GM21576 (cell line): ENCODE results near the gene CRHR2.
A peak's percentile ranks its signal among the peaks of the same experiment; 100 is the strongest.
"Not testable (repeated sequence)": the region's sequence is repeated elsewhere in the genome, so short reads cannot be mapped to it uniquely, and the experiment has no call there.

Experiments
- ATAC-seq: cut with Tn5 transposase; IDR thresholded peaks from one replicate; pipeline ENCODE4 v1.9.1; 2021; ENCODE audit warnings: mild to moderate bottlenecking, moderate library complexity; ENCODE audit not compliant: unreplicated experiment

Gene CRHR2

GRCh38 chr7:30682212-30683083 lies at the start of gene CRHR2:
TSS of gene CRHR2 (minus strand) at chr7:30682456. CDS start at chr7:30682280, 176 bp downstream.
- no peak for ATAC-seq

GRCh38 chr7:30731581-30731980 lies 49.3 kb upstream of the CRHR2 start:
- no peak for ATAC-seq

DNA sequence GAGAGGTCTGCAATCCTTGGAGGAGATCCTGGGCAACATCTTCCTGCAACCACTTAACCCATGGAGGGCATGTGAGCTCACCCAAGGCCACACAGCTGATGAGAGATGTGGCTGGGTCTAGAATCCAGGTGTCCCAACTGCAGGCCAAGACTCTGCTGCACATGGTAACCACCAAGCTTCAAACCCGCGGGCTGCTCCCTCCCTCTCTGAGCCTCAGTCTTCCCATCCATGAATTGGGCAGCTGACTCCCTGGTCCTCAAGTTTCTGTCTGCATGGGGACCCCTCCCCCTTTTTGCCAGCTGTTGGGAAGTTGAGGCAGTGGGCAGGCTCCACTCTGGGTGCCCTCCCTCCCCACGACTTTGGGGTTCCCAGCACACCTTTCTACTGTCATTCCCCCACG lies 48.7 kb upstream of the CRHR2 start:
- ATAC-seq, result no peak

DNA sequence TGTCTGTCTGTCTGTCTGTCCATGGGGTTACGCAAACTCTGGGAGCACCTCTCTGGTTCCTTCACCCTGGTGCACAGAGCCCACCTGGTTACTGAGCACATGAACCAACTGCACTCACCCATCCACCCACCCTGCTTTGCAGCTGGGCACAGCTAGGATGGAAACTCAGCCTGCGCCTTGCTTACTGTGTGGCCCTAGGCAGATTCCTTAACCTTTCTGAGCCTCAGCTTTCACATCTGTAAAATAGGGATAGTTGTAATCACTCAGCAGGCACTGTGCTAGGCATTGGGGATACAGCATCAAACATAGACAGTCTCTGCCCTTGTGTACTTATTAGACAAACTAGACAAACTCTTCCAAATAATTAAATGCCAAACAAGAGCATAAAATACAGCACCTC lies 47.8 kb upstream of the CRHR2 start:
- ATAC-seq, result no peak

GRCh38 chr7:30729642-30730041 lies 47.4 kb upstream of the CRHR2 start:
- no peak for ATAC-seq

DNA sequence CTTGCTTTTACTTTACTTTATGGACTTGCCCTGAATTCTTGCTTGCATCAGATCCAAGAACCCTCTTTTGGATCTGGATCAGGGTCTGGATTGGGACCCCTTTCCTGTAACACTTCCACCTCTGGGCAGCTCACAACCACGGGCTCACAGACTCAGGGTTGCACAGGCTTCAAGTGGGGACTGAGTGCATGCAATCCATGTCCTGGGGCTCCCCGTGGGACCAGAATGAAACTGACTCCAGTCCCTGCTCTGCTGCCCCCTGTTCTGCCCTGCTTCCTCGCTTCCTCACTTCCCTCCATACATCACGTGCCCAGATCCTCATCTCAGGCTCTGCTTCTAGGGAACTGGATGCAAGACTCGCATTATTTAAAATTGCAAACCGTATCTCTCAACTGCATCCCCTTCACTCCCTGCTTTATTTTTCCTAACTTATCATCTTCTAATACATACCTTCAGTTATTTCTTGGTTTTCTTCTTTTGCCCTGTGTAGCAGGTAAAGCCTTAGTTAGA lies 46.4 kb upstream of the CRHR2 start:
- no peak for ATAC-seq

DNA sequence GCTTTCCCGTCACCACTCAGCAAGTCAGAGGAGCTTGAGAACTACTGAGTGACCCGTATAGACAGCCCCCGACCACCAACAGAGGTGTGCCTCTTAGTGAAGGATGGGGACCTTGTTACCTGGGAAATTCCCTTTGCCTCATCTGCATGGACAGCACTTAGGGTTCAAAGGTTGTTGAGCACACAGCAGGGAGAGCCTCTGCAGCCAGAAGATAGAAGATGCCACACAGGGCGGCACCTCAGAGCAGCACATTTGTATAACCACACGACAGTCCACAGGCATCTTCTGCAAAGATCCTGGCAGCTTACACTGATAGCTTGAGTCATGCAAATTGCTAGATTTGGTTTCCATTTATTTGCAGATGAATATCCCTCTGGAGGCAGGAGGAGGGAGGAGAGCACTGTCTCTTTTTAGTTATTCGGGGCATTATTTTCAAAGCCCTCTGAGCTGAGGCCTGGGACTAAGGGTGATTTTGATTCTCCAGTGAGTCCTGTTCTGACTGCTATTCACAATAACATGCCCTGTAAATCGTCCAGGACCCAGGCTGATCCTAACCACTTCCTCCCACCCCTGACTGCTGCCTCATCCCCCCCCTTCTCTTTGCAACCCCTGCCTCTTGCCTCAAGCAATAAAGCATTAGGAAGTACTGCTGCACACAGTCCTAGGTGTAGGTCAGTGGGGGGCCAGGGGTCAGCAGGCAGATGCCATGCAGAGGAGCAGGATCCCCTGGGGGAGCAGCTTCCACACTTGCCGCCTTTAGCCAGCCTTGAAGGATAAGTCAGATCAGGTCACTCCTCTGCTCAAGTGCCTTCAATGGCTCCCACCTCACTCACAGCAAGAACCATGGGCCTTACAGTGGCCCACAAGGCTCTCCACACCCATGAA lies 45.0 kb upstream of the CRHR2 start:
- peak; percentile 54 for ATAC-seq

GRCh38 chr7:30726296-30727006 lies 44.2 kb upstream of the CRHR2 start:
- no peak for ATAC-seq

- no peak for ATAC-seq
Measured at GRCh38 chr7:30723776-30724175, 41.5 kb upstream of the CRHR2 start.

DNA sequence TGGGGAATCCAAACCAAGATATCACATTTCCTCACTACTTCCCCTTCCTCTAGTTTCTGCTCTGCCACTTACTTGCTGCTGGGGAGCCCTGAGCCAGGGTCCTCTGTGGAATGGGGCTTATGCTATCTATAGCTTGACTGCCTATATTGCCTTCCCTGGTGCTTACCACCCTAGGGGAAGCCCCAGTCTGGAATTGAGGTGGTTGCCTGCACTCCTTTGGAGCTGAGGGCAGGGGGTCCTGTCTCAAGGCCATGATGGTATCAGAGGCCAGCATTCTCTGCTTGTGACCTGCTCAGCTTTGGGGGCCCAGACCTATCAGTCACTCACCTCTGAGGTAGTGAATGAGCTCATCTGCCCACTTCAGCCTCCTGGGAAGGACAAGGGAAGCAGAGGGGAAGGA lies 40.4 kb upstream of the CRHR2 start:
- no peak for ATAC-seq

- ATAC-seq, result no peak
Measured at GRCh38 chr7:30722187-30722586, 39.9 kb upstream of the CRHR2 start.

DNA sequence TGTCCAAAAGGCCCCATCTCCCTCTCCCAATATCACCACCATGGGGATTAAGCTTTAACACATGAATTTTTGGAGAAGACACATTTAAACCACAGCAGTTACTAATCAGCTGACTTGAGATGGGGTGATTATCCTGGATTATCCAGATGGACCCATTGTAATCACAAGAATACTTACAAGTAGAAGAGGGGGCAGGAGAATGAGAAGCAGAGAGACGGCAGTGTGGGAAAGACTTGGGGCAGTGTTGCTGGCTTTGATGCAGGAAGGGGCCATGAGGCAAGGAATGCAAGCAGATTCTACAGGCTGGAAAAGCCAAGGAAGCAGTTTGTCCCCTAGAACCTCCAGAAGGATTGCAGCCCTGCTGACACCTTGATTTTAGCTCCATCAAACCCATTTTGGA lies 39.0 kb upstream of the CRHR2 start:
- no peak for ATAC-seq

GRCh38 chr7:30719434-30719833 lies 37.2 kb upstream of the CRHR2 start:
- not testable (repeated sequence) for ATAC-seq

- no peak for ATAC-seq
Measured at GRCh38 chr7:30717181-30717580, 34.9 kb upstream of the CRHR2 start.

DNA sequence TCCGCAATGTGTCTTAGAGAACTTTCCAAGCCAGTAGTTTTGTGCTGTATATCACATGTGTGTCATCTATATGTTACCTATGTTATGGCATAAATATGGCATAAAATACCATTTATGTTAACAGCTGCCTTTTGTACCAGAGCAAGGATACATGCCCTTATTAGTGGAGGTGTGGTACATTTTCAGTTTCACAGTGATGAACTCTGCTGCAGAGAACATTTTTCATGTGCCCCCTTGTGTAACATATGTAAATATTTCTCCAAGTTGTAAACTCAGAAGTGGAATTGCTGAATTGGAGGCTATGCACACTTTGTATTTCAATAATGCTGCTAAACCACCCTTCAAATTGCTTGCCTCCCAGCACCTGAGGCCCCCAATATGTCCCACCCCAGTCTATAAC lies 31.9 kb upstream of the CRHR2 start:
- ATAC-seq, result no peak

GRCh38 chr7:30713392-30713791 lies 31.1 kb upstream of the CRHR2 start:
- ATAC-seq, result no peak

DNA sequence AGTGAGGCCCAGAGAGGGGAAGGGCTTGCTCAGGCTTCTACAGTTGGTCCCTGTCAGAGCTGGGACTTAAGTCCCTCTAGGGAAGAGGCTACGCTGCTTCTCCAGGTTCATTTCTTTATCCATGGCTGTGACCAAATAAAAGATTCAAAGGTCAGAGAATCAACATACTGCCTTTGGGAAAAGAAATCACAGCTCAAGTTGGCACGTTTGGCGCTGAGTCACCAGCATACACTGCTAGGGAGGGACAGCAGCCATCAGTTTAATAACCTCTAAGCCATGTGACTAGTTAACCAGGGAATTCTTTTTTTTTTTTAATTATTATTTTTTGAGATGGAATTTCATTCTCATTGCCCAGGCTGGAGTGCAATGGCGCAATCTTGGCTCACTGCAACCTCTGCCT lies 28.4 kb upstream of the CRHR2 start:
- ATAC-seq, result no peak

DNA sequence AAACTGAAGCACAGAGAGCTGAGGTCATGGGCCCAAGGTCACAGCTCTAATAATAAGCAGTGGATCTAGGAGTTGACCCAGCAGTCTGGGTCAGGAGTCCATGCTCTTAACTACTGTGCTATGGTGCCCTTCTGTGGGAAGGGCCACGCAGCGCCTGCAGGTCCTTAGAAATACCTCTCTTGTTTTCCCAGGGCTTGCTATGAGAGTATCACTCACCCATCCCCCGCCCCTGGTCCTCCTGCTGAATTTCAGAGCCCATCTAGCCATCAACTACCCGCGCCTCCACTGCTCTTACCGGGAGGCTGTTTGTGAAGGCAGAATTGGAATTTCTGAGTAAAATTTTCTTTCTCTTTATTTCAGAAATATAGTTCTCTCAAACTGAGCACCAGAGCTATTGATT lies 27.3 kb upstream of the CRHR2 start:
- no peak for ATAC-seq

DNA sequence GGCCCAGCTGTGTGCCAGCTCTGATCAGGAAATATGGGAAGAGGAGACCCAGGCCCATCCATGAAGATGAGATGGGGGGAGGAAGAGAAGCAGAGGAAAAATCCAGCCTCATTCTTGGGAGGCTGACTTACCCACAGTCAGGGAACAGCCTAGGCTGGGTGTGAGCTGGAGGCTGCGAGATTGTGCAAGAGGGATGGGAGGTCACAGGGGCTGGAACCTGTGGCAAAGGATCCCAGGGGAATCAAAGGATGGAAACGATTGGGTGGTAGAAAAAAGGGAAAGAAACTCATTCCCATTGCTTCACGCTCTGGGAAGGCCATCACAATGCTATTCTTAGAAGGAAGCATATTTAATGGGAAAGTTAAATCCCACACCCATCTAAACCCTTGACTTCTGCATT lies 26.7 kb upstream of the CRHR2 start:
- ATAC-seq, result no peak

- no peak for ATAC-seq
Measured at GRCh38 chr7:30708412-30708811, 26.2 kb upstream of the CRHR2 start.
